ENCODE results near the gene RNF223.

RNF223 gene

GRCh38 chr1:1073743-1074587, at the start of gene RNF223:
RNF223 (minus strand) TSS chr1:1074306; CDS start chr1:1072566, 1,740 bp downstream.
- no peak for DNase-seq (ENCODE audit: low read depth)

- peak; percentile 59 for DNase-seq (ENCODE audit: low read depth)
Observed at GRCh38 chr1:1122981-1123480, 48.9 kb upstream of the RNF223 start.

- DNase-seq (ENCODE audit: low read depth) = peak; percentile 75
Observed at GRCh38 chr1:1122078-1122811, 48.1 kb upstream of the RNF223 start.

- DNase-seq (ENCODE audit: low read depth) = no peak
Observed at GRCh38 chr1:1121611-1122077, 47.5 kb upstream of the RNF223 start.

GRCh38 chr1:1120866-1121591, 46.9 kb upstream of the RNF223 start:
- DNase-seq (ENCODE audit: low read depth) = no peak

GRCh38 chr1:1120096-1120495, 46.0 kb upstream of the RNF223 start:
- DNase-seq (ENCODE audit: low read depth) = no peak

GRCh38 chr1:1119272-1119890, 45.3 kb upstream of the RNF223 start:
- DNase-seq (ENCODE audit: low read depth) = no peak

- DNase-seq (ENCODE audit: low read depth) = no peak
Observed at GRCh38 chr1:1118876-1119220, 44.7 kb upstream of the RNF223 start.

GRCh38 chr1:1118011-1118875, 44.1 kb upstream of the RNF223 start:
- no peak for DNase-seq (ENCODE audit: low read depth)

- no peak for DNase-seq (ENCODE audit: low read depth)
Observed at GRCh38 chr1:1117469-1117831, 43.3 kb upstream of the RNF223 start.

- DNase-seq (ENCODE audit: low read depth) = peak; percentile 27
Observed at GRCh38 chr1:1116701-1117468, 42.8 kb upstream of the RNF223 start.

- DNase-seq (ENCODE audit: low read depth) = peak; percentile 98
Observed at GRCh38 chr1:1115786-1116700, 41.9 kb upstream of the RNF223 start, which contains the start of gene C1orf159. C1orf159 (minus strand) TSS chr1:1116089; CDS start chr1:1091543, 24,546 bp downstream.

- DNase-seq (ENCODE audit: low read depth) = no peak
Observed at GRCh38 chr1:1115136-1115785, 41.2 kb upstream of the RNF223 start.

- DNase-seq (ENCODE audit: low read depth) = no peak
Observed at GRCh38 chr1:1114431-1114830, 40.3 kb upstream of the RNF223 start.

- no peak for DNase-seq (ENCODE audit: low read depth)
Observed at GRCh38 chr1:1112237-1112985, 38.3 kb upstream of the RNF223 start.

- DNase-seq (ENCODE audit: low read depth) = no peak
Observed at GRCh38 chr1:1111516-1112236, 37.6 kb upstream of the RNF223 start.

GRCh38 chr1:1110561-1110971, 36.5 kb upstream of the RNF223 start:
- DNase-seq (ENCODE audit: low read depth) = no peak

Measured in EH (cell line).